ENCODE data around the gene TXNIP.

Gene TXNIP

GRCh38 chr1:145963265-145964019 lies 32.9 kb downstream of the TXNIP start:
- no peak for TF ChIP-seq CREB5 (CRISPR knock-in tag; IDR thresholded peaks at IDR 0.05; ENCODE audit: low read depth)
- no peak for TF ChIP-seq CSRNP3 (CRISPR knock-in tag; IDR thresholded peaks at IDR 0.05)
- no peak for TF ChIP-seq ZNF8 (CRISPR knock-in tag; IDR thresholded peaks at IDR 0.05)
- no peak for TF ChIP-seq OSR1 (CRISPR knock-in tag; IDR thresholded peaks at IDR 0.05)
- TF ChIP-seq PATZ1 (CRISPR knock-in tag; IDR thresholded peaks at IDR 0.05; ENCODE audit: borderline replicate concordance): no peak
- no peak for TF ChIP-seq BACH2 (CRISPR knock-in tag; IDR thresholded peaks at IDR 0.05; ENCODE audit: borderline replicate concordance)
- no peak for TF ChIP-seq ARNTL (CRISPR knock-in tag; IDR thresholded peaks at IDR 0.05; ENCODE audit: borderline replicate concordance, low read depth)
- peak; percentile 23 for ATAC-seq

GRCh38 chr1:145962157-145963102 lies 33.9 kb downstream of the TXNIP start:
- no peak for ATAC-seq
- TF ChIP-seq TOX (CRISPR knock-in tag; IDR thresholded peaks at IDR 0.05; ENCODE audit: borderline replicate concordance) (no peak), ZC3H10 (CRISPR knock-in tag; IDR thresholded peaks at IDR 0.05) (no peak), ZNF8 (CRISPR knock-in tag; IDR thresholded peaks at IDR 0.05) (no peak), CSDC2 (CRISPR knock-in tag; IDR thresholded peaks at IDR 0.05) (no peak), ZNF70 (CRISPR knock-in tag; IDR thresholded peaks at IDR 0.05) (no peak), TCF4 (CRISPR knock-in tag; IDR thresholded peaks at IDR 0.05; ENCODE audit: borderline replicate concordance) (no peak), GLIS3 (CRISPR knock-in tag; IDR thresholded peaks at IDR 0.05) (no peak), OSR1 (CRISPR knock-in tag; IDR thresholded peaks at IDR 0.05) (no peak), ARNTL (CRISPR knock-in tag; IDR thresholded peaks at IDR 0.05; ENCODE audit: borderline replicate concordance, low read depth) (no peak), POU6F1 (CRISPR knock-in tag; IDR thresholded peaks at IDR 0.05; ENCODE audit: borderline replicate concordance, low read depth) (no peak), CSRNP3 (CRISPR knock-in tag; IDR thresholded peaks at IDR 0.05) (no peak), SNAI2 (CRISPR knock-in tag; IDR thresholded peaks at IDR 0.05) (no peak), ZNF565 (CRISPR knock-in tag; conservative IDR thresholded peaks at IDR 0.05; ENCODE audit: low read depth) (no peak), ZFP30 (CRISPR knock-in tag; IDR thresholded peaks at IDR 0.05) (no peak), ESRRG (CRISPR knock-in tag; IDR thresholded peaks at IDR 0.05) (no peak), TSHZ2 (CRISPR knock-in tag; IDR thresholded peaks at IDR 0.05) (no peak), CREB5 (CRISPR knock-in tag; IDR thresholded peaks at IDR 0.05; ENCODE audit: low read depth) (no peak), ISL1 (CRISPR knock-in tag; IDR thresholded peaks at IDR 0.05) (no peak), BACH2 (CRISPR knock-in tag; IDR thresholded peaks at IDR 0.05; ENCODE audit: borderline replicate concordance) (no peak)

All from SK-N-SH treated with all-trans-retinoic acid at 6 μM for 48 hours (cell line).